Hepatic stellate cell (primary cell): ENCODE data around the gene AGBL3.
"Not testable (repeated sequence)": the region's sequence is repeated elsewhere in the genome, so short reads cannot be mapped to it uniquely, and the experiment has no call there.

Source experiments
- DNase-seq: peaks from one replicate; pipeline ENCODE4 v3.0.0; 2011; ENCODE audit warnings: low spot score

AGBL3 gene

GRCh38 chr7:135076882-135077281 is 90.6 kb downstream of the AGBL3 start:
- no peak for DNase-seq

GRCh38 chr7:135077642-135078041 is 91.3 kb downstream of the AGBL3 start:
- DNase-seq, result no peak

- no peak for DNase-seq
Measured at GRCh38 chr7:135078051-135078450, 91.7 kb downstream of the AGBL3 start.

GRCh38 chr7:135079068-135079467 is 92.8 kb downstream of the AGBL3 start:
- DNase-seq, result no peak

- DNase-seq, result no peak
Measured at GRCh38 chr7:135083005-135083404, 96.7 kb downstream of the AGBL3 start.

- no peak for DNase-seq
Measured at GRCh38 chr7:135088566-135088965, 102.3 kb downstream of the AGBL3 start.

GRCh38 chr7:135091717-135092116 is 105.4 kb downstream of the AGBL3 start:
- DNase-seq, result no peak

GRCh38 chr7:135094472-135095237 is 108.3 kb downstream of the AGBL3 start:
- DNase-seq, result no peak

- no peak for DNase-seq
Measured at GRCh38 chr7:135095450-135095849, 109.1 kb downstream of the AGBL3 start.

- DNase-seq, result no peak
Measured at GRCh38 chr7:135098391-135098790, 112.1 kb downstream of the AGBL3 start.

- peak; percentile 1 for DNase-seq
Measured at GRCh38 chr7:135100856-135101255, 114.5 kb downstream of the AGBL3 start.

- DNase-seq, result no peak
Measured at GRCh38 chr7:135102372-135102771, 116.1 kb downstream of the AGBL3 start.

- DNase-seq, result no peak
Measured at GRCh38 chr7:135109562-135109961, 123.3 kb downstream of the AGBL3 start.

GRCh38 chr7:135109976-135110375 is 123.7 kb downstream of the AGBL3 start:
- no peak for DNase-seq

GRCh38 chr7:135111379-135111778 is 125.1 kb downstream of the AGBL3 start:
- DNase-seq, result no peak

- no peak for DNase-seq
Measured at GRCh38 chr7:135114622-135115021, 128.3 kb downstream of the AGBL3 start.

- no peak for DNase-seq
Measured at GRCh38 chr7:135117096-135117495, 130.8 kb downstream of the AGBL3 start.

GRCh38 chr7:135121868-135122267 is 135.6 kb downstream of the AGBL3 start:
- no peak for DNase-seq

GRCh38 chr7:135124631-135125030 is 138.3 kb downstream of the AGBL3 start:
- not testable (repeated sequence) for DNase-seq

GRCh38 chr7:135128931-135129330 is 142.6 kb downstream of the AGBL3 start:
- DNase-seq, result no peak

GRCh38 chr7:135129579-135129978 is 143.3 kb downstream of the AGBL3 start:
- no peak for DNase-seq

- DNase-seq, result no peak
Measured at GRCh38 chr7:135143885-135144668, 157.8 kb downstream of the AGBL3 start.

- DNase-seq, result no peak
Measured at GRCh38 chr7:135147341-135147898, 161.1 kb downstream of the AGBL3 start.
